ENCODE results near the gene TMPRSS6.

DNA sequence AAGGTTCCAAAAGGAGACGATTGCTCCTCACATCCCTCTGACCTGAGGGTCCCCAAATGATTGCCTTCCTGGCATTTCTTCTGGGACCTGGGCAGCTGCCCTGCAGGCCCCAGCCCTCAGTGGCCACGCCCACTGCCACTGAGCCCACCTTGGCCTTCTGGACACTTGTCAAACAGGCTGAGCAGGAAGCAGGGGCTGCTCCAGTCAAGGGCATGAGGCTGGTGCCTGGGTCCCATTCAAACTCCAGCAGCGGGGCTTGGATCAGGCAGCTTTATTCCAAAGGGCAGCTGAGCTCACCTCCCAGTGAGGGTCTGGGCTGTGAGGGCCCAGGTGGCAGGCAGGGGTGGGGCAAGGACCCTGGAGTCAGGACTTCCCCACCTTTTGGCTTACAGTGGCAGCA lies 44.3 kb downstream of the TMPRSS6 start:
- TF ChIP-seq, protein P1, sequence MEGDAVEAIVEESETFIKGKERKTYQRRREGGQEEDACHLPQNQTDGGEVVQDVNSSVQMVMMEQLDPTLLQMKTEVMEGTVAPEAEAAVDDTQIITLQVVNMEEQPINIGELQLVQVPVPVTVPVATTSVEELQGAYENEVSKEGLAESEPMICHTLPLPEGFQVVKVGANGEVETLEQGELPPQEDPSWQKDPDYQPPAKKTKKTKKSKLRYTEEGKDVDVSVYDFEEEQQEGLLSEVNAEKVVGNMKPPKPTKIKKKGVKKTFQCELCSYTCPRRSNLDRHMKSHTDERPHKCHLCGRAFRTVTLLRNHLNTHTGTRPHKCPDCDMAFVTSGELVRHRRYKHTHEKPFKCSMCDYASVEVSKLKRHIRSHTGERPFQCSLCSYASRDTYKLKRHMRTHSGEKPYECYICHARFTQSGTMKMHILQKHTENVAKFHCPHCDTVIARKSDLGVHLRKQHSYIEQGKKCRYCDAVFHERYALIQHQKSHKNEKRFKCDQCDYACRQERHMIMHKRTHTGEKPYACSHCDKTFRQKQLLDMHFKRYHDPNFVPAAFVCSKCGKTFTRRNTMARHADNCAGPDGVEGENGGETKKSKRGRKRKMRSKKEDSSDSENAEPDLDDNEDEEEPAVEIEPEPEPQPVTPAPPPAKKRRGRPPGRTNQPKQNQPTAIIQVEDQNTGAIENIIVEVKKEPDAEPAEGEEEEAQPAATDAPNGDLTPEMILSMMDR (IDR thresholded peaks at IDR 0.05) = no peak
- no peak for TF ChIP-seq POLR2A (IDR thresholded peaks at IDR 0.05)

Measured in heart left ventricle (tissue), 13 donors.